HG02884 (cell line): ENCODE data around the gene TMTC1.

ENCODE experiments used
- ATAC-seq: cut with Tn5 transposase; IDR thresholded peaks from one replicate; pipeline ENCODE4 v1.9.1; 2021; ENCODE audit warnings: mild to moderate bottlenecking, moderate library complexity; ENCODE audit not compliant: unreplicated experiment

The TMTC1 gene

DNA sequence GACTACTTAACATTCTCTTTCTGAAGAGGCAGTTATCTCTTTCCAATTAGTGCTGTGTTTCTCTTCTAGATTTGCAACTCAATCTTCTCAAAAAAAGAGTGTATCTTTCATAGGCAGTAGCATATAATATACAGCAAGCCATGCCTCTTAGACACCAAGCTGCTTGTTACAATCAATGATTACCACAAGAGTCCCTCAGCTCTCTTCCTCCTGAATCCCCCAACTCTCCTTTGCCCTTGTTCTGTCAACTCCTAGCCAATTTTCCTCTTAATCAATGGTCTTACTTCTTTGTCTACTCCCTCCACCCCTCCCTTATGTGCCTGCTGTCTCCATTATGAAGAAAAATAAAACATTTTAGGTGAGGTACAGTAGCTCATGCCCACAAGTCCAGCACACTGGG, 2.6 kb downstream of the TMTC1 start:
- ATAC-seq: no peak

DNA sequence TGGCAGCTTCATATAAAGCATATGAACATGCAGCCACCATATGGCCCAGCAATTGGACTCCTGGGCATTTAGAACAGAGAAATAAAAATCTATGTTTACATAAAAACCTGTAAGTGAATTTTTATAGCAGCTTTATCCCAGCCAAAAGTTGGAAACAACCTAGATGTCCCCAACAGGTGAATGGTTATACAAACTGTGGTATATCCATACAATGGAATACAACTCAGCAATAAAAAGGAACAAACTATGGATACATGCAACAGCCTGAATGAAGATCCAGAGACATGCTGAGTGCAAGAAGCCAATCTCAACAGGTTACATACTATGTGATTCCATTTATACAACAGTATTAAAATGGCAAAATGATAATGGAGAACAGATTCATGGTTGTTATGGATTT, 3.7 kb downstream of the TMTC1 start:
- no peak for ATAC-seq

DNA sequence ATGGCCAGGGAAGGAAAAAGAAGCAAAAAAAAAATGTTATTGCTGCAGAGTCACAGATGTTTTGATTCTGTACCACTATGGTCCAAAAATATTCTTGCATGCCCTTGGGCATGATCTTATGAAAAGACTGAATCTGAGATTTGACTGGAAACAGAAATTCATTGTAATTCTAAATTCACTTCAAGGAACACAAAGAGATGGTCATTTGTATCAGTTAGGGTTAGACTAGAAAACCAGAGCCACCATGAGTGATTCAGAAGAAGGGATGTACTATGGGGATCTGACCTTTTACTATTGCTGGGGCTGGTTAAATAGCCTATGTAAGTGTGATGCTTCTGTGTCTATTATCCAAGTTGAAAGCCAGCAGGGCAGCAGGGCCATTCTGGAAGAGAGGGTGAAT, 5.2 kb downstream of the TMTC1 start:
- no peak for ATAC-seq

DNA sequence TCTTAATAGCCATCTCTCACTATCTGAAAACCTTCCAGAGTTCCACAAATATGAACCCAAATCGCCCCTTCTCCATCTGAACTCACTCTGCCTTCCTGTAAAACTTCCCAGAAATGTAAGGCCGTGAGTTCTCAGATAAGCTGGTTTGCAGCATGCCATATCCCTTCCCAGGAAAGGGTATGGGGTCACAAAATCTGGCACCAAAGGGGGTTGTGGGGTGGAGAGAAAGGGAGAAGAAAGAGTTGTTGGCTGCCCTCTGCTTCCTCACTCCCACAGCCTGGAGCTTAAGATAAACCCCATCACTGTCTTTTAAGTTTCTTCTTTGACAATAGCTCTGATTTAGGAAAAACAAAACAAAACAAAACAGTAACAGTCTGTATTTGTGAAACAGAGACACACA, 10.7 kb downstream of the TMTC1 start:
- ATAC-seq: no peak

DNA sequence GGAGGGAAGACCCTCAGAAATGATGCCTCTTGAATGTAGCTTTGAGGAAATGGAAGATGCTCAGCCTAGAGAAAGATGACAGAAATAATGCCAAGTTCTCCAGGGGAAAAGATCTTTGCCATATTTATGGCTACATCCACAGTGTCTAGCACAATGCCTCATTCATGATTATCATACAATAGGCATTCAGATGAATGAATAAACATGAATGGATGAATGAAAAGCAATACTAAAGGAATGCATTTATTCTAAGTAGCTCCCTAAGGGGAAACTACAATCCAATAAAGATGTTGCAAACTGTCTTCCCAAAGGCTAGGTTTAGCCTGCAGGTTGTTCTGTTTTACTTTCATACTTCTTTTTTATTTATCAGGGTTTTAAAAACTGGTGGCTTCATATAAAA, 12.0 kb downstream of the TMTC1 start:
- no peak for ATAC-seq

DNA sequence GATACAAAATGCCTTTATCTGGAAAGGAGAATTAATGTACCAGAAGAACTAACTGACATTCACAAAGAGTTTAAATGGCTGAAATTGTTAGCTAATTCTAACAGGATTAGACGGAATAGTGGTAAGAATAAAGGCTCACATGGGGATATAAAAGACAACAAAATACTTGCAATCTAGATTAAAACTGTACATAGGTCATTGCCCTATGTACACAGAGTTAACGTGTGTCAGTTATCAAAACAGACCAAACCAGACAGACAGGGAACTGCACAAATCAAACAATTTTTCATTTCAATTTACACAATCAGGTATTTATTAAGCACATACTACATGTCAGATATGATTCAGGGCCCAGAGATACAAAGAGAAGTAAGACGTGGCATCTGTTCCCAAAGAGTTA, 12.6 kb downstream of the TMTC1 start:
- no peak for ATAC-seq

DNA sequence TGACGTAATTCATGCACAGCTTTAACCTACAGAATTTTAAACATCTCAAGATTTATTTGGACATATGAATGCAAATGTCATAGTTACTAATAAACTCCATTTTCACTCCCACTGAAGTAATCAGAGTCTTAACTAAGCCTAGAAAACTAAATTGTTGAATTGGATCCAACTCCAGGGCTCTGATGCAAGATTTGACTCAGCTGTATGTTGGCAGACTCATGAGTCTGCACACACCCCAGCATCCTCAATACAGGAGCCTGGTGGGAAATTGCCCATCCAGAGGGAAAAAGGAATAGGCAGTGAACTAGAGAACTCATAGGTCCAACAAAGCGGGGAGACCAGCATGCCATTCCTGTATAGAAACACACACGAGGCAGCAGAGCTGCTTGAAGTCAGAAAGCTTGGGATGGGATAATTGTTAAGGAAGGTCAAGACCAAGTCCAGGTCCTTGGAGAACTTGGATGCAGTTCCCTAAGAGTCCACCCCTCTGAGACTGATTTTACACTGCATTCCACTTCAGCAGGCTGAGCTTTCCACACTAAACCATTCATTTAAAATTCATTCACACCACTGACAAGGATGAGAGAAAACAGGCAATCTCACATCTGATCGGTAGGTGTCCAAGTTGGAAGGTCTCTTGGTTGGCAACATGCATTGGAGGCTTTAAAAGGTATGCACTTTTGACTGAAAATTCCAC, 14.4 kb downstream of the TMTC1 start:
- no peak for ATAC-seq

DNA sequence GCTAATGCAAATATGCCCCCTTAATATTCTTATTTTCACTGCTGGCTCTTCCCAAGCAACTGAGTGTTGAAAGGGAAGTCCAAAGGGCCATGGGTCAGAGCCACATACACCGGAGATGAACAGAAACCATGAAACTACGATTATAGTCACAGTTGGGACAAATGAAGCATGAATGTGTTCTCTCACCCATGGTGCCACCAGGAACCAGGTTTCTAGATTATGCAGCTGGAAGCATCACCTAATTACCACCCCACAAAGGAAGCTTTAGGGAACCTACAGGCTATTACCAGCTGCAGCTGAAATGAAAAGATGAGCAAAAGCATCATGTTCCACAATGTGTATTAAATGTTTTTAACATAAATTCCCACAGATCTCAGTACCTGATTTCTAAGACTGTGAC, 15.4 kb downstream of the TMTC1 start:
- ATAC-seq: no peak

DNA sequence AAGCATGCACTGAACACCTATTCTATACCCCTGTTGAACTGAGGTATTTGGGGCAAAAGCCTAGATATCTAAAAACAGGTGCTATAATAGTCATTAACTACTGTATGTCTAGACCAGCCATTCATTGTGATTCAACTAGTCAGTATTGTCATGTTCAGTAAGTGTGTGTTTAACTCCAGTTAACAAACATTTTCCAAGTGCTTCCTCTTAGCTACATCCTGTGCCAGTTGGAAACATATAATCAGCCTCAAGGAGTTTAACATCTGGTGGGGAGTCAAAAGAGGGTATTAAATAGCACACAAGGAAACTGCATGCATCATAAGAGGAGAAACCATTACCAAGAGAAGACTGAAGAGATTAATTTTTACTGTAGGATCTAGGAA, 20.4 kb downstream of the TMTC1 start:
- ATAC-seq: no peak

DNA sequence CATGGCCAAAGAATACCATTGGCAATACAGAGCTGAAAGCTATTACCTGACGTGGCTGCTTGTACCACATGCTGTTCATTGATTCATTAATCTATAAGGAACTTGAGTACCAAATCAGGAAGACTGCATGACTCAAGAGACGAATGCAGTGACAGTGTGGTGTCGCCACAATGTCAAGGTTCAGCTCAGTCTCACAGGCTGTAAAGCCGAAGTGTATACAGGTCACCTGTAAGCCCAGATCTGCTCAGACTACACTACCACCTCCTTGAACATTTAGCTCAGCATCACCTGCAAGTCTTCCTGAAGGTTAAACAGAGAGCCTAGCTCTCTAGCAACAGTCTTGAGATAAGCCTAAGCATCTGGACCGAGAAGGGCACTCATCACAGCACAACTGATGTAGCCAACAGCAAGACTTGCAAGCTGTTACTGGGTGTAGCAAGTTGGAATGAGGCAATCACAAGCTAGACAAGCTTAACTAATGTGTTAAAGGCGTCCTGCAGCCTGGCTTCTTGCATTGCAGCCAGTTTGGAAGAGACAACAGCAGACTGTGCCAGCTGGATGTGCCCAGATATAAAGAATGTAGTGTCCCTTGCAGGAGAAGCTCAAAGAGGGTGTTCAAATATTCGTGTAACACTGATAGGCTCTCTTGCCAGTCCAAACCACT, 21.0 kb downstream of the TMTC1 start:
- ATAC-seq: no peak

DNA sequence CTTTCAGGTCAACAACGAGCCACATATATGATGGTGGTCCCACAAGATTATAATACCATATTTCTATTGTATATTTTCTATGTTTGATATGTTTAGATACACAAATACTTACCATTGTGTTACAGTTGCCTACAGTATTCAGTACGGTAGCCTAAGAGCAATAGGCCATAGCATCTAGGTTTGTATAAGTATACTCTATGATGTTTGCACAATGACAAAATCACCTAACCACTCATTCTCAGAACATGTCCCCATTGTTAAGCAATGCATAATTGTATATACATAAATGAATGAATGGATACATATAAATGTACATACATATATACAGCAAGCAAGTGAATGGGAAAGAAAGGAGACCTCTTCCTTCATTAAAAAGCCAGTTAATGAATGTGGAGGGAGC, 23.8 kb downstream of the TMTC1 start:
- ATAC-seq: no peak

DNA sequence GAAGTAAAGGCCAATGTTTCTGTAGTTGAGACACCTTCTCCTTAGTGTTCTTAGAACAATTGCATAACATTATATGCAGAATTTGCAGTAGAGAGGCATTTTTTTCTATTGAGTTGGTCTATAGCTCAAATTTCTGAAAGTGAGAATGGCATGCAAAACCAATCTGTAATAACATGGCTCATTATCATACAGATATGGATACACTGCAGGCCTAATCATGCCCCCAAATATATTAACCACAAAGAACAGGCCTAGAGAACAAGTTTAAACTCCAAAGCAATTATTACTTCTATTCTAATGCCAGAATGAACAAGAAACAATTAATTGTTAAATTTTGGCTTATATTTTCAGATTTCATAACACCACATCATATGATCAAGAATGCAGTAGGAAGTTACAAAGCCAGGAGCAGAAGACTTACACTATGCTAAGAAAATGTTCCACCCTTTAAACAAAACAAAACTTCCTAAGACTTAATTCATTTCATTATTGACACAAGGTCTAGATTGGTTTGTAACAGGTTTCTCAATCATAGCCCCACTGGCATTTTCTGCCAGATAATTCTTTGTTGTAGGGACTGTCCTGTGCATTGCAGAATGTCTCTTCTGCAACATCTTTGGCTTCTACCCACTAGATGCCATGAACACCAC, 26.9 kb downstream of the TMTC1 start:
- no peak for ATAC-seq

DNA sequence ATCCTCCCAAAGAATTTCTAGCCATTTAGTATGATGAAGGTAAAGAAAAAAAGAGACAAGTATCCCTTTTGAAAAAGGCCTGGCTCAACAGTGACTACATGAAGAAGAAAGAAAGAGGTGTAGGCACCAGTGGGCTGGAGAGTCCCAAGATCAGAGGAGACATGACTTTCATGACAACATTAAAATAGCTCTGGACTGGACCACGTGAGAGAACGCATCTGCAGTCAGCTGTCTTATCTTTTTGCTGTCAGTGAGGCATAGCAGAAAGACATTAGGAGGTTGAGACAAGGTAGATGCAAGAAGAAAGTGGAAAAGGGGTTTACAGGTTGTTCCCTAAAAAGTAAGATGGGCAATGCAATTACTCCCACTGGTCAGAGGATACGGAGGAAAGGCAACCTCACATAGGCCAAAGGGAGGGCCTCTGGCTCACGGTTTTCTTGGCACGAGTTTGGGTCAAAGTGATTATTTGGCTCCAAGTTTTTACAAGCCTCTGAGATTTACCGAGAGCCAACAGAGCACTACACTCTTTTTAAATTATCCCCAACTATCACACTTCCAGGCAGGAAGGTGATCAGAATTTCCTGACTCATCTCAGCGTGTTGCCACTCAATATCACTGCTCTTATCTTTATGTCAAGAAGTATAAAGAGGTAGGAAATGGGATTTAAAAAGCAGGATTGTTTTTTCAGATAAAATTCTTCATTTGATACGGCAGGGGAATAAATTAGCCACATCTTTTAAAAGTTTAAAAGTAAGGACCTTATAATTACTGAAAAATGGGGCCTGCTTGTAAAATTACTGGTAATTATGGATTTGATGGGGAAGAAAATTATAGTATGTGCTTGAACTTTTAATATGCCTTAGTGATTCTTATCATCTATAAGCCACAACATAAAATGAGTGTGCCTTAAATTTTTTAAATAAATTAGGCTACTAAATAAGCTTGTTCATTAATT, 29.2 kb downstream of the TMTC1 start:
- no peak for ATAC-seq

DNA sequence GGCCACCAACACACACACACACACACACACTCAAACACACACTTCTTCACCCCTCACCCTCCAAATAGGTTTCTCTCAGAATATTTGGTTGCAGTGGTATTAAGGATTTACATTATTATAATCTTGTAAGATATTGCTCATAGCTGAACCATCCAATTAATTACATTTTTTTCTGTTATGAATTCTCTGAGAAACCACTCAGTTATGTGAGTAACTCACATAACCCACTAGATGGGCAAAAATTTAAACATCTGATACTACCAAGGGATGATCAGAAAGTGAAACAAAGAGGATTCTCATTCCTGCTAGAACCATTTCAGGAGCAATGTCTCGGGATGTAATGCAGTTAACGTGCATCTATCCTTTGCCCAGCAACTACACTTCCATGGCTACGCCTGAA, 31.6 kb downstream of the TMTC1 start:
- ATAC-seq: no peak

DNA sequence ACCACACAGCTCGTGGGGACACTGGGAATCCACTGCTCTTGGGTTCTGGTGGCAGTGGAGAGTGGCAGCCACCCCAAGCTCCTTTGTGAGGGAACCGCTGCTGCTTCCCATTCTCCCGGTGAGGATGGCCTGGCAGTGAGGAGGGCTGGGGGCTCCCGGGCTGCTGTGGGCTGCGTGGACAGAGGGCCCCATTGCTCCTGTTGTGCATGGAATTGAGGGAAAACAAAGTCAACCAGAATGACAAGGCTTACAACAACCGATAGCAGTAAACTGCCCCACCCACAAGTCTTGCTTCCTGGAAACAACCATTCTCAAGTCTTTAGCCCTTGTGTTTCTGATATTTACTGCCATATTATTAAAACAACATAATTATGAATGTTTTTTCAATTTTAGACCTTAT, 32.1 kb downstream of the TMTC1 start:
- ATAC-seq: no peak

DNA sequence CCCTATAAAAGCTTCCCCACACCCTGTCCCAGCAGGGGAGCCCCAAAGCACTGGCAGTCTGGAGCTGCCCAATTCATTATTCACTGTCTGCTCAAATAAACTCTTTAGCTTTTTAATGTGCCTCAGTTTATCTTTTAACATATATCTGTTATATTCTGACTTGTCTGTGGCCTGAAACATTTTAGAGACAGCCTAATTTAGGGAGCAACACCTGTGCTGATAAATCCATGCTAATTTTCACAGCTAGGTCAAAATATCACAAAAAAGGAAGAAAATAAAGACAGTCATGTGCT, 32.9 kb downstream of the TMTC1 start:
- no peak for ATAC-seq

DNA sequence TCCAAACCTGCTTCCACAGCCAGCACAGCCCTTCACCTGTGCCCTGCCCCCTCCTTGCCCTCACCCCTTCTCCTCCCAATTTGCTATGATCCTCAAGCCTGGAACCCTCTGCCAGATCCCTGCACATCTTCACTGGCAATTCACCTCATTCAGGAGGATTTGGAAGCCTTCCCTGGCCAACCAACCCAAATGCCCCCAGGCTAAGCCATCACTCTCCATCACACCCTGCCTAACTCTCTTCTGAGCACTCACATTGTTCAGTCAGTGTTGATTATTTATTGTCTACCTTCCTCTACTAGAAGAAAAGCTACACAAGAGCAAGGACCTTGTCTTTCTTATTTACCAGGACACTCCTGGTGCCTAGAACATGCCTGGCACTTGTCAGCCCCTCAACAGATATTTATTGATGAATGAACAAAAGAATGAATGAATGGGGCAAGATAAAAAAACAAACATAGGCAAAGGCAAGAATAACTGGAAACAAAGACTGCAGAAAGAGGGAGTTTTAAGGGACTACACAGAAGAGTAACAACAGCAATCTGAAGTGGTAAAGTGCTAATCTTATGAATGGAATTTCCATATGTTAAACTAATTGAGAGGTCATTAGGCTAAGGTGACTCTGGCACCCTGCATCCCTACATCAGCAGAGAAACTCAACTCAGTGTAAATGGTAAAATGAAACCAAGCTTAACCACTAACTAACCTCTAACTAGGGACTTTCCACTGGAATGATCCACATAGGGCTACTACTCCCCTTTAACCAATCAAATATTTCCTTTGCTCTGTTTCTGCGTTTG, 33.4 kb downstream of the TMTC1 start:
- peak; percentile 76 for ATAC-seq

DNA sequence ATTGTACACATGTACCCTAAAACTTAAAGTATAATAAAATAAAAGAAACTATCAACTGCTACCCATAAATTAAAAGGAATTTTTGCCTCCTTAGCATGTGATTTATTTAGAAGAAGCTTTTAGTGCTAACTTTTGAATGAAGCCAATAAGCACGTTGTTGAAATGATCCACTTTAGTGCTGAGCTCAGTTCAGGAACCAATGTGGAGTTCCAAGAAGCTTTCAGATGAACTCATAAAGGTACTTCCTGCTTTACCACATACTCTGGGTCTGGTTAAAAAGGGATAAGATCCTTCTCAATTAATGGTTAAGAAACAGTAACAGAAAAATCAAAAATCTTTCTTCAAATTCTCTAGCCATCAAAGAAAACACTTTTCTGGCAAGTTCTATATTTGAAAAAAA, 39.4 kb downstream of the TMTC1 start:
- ATAC-seq: no peak

DNA sequence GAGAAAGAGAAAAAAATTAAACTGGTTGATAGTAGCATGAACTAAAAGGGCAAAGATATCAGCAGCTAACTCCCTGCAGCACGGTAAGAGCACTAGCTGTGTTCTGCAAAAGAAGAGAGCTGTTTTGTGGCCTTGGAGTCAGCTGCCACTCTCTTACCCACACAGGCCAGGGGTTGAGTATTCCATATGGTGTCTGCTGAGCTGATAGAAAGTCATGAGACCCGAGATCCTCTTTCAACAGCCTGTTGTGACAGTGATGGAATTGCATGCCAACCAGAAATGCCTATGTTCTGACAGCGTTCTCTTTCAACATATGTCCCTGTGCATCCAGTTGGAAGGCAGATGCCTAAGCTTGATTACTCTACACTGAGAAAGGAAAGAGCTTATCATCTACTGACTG, 39.9 kb downstream of the TMTC1 start:
- ATAC-seq: no peak

DNA sequence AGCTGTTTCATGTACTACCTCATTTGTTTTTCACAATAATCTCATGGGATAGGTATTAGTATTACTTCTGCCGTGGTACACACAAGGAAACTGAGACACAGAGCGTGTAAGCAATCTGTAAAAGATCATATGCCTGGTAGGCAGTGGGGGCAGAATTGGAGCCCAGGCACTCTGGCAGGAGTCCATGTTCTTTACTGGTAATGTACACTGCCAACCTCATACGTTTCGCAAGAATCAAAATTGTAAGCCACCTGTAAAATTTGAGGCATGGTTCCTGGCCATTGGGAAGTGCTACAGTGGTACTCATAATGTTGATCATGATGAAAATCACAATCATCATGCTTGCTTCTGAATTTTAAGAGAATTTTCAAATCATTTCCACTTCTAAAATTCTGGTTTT, 40.7 kb downstream of the TMTC1 start:
- no peak for ATAC-seq

DNA sequence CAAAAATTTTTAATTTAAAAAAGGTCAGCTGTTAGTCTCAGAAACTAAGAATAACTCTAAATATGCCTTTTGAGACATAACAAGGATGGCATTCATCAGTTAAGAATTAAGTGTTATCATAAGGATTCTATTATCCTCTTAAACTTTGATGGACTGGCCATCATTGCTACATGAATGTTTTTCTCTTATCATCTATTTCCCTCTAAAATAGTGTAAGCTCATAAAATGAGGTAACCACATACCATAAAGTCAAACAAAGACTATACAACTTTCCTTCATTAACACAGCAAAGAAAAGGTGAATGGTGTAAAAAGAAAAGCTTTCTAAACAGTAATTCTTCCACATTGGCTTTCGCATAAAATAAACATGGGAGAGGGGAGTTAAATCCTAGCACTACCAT, 41.1 kb downstream of the TMTC1 start:
- no peak for ATAC-seq
